NCI-H1694 treated with DMSO at 0.1 percent for 48 hours (cell line): Measurements from ENCODE around the gene GNB5.
"Not testable (repeated sequence)": the region's sequence is repeated elsewhere in the genome, so short reads cannot be mapped to it uniquely, and the experiment has no call there.

Source experiments
- DNase-seq: peaks from one replicate; lab custom pipeline; 2025; lab: John Stamatoyannopoulos, UW

GNB5 gene

DNA sequence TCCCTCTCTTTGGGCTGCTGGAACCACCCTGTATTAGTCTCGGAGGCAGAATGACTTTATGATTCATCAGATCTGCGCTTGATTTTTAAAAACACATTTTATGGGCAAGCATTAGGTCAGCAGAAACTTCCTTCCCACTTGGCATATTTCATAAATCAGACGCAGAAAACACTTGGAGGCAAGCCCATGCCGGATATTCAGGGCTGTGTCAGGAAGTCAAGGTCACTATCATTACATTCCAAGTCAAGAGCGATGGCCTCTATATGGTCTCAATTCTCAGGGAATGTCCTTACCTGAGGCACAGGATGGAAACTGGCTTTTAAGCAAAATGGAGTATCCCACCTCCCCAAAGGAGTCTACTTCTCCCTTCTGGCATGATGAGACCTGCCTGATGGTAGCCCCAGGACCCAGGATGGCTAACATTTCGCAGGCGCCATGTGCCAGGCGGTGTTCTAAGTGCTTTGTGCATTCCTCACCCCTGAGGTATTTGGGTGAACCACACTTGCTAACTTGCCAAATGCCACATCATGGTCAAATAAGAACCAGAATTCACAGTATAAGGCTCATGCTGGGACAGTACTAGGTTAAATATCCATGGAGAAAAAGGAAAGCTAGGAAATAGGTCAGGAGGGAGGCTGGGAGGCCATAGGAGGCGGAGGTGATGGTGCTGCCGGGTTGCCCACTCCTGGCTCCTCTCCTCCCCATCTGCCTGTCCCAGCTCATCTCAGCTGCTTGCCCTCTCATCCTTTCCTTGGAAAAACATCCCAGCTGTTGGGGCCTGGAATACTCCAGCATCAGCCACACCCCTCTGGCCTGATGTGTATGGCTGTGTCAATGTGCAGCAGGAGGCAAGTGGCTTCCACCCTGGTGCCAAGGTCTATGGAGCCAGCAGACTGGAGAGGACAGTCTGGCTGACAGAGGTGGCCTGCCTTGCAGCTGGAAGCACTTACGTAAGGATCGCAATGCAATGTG, 97.4 kb downstream of the GNB5 start:
- DNase-seq = no peak

DNA sequence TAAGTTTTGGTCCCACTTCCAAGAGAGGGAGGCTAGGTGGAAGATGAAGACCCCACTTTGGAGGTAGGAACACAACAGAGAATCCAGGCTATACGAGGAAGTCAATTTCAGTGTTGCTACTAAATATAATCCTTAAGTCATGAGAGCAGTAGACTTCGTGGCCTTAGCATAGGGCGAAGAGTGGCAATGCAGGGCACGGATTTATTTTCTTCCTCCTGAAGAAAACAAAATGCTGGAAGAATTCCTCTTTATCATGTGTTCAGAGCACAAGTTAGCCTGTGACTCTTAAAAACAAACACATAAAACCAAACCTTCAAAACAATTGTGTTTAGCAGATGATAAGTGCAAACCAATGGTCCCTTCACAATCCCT, 98.0 kb downstream of the GNB5 start:
- no peak for DNase-seq

DNA sequence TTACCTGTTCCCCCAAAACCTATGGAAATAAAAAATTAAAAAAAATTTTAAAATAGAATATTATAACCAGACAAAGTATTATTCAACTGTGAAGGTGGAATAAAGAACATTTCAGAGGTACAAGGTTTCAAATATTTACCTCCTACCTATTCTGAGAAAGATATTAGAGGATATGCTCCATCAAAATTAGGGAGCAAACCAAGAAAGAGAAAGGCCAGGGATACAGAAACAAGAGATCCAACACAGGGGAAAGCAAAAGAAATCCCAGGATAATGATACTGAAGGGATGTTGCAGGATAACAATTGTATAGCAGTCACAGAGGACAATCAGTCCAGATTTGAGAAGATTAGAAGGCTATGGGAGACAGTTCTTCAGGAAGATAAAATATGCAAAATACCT, 101.0 kb downstream of the GNB5 start:
- no peak for DNase-seq

DNA sequence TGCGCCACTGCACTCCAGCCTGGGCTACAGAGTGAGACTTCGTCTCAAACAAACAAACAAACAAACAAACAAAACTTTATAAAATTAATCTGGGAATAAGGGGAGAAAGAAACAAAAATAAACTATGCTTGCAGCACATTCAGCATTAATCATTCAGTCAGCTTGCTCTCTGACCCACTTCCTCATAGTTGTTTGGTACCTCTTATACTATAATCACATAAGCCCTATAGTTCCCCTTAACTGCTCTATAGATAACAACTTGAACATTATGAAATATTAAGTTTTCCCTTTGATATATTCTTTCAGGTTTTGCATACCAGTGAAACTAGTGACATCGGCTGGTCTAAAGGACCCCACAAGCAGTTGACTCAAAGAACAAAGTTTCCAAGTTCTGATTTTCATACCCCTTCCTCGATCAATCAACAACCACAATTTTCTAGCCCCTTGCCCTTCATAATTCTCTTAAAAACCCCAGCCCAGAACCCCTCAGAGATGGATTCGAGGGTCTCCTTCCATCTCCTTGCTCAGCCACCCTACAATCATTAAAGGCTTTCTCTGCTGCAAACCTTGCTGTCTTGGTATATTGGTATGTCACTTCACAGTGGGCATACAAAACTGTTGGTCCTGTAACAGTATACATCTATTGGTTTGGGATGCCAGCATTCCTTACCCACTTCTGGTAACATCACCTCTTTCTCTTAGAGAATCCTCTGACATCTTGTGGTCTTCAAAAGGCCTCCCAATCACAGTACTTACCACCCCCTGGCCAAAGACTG, 105.0 kb downstream of the GNB5 start:
- no peak for DNase-seq

DNA sequence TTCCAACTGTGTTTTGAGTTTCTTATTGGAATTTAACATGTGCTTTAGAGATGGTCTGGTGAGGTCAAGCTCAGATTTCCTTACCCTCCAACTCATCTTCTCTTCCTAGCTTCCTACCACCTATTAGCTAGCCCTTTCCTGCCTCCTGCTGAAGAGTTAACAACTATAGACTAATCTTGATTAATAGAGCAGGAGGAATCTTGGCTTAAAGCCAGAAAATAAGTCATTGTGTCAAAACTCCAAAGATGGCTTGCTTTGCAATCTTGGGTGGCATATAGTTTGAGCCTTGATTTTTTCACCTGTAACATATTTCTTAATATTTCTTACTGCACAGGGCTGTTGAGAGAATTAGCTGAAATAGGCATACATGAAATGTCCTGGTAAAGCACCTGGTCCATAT, 105.9 kb downstream of the GNB5 start:
- DNase-seq = no peak

DNA sequence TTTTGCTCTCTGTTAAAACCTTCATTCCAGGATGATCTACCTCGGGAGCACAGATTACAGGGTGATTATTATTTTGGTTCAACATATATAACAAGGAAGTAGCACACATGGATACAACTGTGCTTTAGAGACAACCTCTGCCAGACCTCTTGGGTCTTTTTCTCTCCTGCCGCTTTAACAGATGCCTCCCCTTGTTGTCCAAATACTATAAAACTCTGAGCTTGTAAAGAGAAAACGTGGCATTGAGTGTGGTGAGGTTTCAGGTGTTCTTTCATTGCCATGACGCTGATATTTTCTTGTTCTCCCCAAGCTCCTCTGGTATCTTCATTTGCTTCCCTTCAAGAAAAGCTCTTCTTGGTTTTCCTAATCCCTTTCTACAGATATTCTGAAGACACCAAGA, 107.6 kb downstream of the GNB5 start:
- DNase-seq = no peak

DNA sequence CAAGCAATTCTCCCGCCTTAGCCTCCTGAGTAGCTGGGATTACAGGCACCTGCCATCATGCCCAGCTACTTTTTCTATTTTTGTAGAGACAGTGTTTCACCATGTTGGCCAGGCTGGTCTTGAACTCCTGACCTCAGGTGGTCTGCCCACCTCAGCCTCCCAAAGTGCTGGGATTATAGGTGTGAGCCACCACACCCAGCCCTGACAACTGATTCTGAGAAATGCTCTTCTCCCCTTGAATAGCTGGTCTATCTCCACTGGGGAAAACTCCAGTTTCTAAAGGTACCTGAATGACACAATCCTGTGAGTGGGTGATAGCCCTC, 108.2 kb downstream of the GNB5 start:
- DNase-seq = not testable (repeated sequence)

DNA sequence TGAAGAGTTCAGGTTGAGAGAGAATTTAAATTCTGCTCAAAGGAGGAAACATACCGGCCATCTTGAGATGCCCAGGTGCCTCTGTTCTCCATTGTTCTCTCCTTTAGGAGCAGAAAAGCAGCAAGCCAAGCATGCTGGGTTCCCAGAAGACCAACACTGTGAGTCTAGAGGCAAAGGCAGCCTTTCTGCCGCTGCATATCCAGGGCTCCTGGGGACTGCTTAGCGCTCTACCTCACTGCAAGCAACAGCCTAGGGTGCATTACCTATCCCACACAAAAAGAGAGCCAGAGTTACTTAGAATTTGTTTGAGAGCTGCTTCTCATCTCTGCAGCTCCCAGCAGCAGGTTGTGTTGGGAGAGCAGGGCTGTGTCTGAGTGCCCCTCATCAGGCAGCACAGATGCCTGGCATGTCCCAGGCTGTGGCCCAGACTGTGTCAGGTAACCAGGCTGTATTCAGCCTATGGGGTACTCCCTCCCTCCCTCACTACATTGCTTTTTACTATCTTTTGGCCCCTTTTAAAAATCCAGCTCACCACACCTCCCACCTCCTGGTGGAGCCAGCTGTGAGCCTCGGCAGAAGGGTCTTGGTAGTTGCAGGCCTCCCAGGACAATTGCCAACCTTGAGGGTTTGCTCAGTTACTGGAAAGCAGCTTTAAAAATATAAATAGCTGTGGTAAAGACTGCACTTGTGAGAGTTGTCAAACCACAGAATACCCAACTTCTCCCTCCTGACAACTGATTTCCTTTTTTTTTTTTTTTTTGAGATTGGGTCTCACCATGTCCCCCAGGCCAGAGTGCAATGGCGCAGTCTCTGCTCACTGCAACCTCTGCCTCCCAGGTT, 108.8 kb downstream of the GNB5 start:
- DNase-seq = no peak

DNA sequence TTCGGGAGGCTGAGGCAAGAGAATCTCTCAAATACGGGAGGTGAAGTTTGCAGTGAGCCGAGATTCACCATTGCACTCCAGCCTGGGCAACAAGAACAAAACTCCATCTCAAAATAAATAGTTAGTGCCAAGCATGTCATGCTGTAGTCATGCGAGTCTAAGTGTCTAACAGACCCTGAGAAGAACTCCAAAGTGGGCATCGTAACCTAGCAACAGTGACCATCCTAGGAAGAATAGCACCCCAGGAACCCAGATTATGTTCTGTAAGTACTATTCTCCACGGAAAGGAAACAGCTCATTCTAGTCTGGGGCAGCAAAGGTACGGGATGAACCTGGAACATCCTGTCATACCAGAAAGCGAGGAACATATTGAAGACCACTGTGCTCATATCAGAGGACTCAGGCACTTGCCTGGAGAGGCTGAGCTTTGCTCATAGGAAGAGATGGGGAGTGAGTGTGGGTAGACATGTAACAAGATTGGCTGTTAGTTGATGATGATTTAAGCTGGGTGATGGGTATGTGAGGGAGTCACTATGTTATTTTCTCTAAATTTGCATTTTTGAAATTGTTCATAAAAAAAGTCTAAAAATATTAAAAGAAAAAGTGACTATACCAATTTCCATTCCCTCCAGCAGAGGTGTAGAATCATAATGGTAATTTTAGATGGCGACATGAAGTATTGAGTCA, 110.3 kb downstream of the GNB5 start:
- DNase-seq = no peak

DNA sequence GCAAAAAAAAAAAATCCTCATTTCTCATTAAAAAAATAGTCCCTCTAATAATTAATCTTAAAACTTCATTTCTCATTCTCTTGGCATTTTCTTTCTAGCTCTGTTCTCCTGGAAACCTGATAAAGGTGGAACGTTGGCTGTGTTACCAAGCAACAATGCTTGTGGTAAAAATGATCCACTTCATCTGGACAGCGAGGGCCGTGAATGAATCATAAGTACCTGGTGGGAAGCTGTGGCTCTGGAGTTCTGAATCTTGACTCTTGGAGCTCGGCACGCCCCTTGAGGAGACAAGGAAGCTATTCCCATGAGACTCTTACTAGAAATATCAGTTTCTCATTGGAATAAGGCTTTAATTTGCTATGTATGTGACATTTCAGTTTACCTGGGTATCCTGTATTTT, 111.2 kb downstream of the GNB5 start:
- DNase-seq = no peak

DNA sequence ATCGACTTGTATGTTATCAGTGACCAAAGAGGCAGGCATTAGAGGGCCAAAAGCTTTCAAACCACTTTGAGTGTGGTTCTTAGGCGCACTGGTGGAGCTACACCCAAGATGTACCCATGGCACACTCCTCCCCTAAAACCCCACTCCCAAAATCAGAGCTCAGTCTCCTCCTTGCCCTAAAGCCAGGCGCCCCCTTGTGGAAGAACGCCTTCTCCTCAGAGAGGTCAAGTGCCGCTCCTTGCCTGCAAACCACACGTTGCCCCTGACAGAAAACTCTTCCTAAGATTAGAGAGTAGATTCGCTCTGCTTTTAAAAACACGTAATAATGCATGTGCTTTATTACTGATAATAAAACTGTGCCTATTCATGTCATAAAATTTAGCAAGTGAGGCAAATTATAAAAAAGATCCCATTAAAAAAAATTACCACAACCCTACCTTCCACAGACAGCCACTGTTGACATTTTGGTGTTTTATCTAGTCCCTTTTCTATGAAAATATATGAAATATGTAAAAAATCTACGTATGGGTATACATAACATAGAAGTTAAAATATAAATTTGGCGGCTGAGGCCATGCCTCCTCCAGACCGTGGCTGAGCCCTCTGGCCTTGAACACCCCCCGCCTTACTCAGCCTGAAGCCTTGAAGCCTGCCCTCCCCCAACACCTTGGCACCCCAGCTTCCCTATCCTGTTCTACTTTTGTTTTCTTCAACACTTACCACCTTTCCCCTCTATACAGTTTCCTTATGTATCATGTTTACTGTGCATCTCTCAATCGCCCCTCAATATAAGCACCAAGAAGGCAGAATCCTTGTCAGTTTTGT, 112.1 kb downstream of the GNB5 start:
- peak; percentile 17 for DNase-seq

DNA sequence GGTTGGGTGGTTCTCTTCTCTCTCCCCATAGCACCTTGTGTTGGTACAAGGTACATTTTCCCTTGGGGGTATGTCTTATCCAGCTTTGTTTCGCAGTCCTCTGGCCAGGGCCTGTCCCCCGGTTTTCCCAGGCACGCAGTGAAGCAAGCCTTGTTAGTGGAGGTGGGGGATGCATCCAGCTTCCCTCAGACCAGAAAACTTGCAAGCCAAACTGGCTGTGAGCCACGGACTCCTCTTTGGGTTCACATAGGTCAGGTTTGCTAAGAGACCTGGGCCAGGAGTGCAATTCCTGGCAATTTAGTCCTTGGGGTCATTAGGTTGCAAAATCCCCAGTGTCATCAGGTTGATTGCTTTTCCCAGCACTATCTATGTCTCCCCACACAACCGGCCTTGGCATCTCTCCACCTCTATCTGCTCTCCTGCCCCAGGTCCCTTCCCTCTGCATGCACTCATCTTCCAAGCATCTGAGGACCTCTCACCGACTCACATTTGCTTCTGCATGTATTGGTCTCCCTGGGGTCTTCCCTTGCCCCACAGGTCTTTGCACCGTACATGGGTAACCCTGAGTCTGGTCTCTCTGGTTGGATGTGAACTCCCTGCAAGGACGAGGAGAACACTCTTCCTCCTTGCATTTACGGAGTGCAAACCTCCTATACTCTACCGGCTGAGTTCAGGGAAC, 112.9 kb downstream of the GNB5 start:
- DNase-seq = no peak

DNA sequence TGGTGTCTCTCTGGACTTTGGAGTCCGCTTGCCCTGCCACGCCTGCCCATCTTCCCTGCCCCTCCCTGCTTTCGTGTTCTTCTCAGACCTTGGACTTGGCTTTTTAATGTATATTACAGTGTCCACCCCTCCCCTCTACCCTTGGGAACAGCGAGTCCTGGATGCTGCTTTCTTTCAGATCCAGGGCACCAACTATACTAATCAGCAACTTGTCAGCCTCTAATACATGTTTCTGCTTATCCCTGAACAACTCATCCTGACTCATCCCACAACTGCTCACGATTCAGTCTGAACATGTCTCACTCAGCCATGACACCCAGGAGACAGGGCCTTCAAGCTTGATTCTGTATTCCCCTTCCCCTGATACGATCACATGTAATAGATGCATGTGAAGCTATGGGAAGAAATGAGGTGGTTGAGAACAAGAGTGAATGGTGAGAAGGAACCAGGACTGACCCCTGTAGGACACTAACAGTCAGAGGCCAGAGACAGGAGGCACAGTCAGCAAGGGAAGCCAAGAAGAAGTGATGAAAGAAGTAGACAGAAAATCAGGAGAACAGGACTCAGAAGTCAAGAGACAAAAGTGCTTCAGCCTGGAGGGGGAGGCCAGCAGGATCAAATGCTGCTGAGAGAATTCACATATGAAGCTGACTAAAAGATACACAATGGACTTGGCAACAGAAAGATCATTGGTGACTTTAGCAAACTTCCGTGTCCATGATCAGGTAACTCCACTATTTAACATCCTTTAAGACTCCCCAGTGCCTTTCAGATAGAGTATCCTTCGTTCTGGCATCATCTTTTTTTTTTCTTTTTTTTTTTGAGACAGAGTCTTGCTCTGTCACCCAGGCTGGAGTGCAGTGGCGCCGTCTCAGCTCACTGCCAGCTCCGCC, 114.1 kb downstream of the GNB5 start:
- DNase-seq = no peak

DNA sequence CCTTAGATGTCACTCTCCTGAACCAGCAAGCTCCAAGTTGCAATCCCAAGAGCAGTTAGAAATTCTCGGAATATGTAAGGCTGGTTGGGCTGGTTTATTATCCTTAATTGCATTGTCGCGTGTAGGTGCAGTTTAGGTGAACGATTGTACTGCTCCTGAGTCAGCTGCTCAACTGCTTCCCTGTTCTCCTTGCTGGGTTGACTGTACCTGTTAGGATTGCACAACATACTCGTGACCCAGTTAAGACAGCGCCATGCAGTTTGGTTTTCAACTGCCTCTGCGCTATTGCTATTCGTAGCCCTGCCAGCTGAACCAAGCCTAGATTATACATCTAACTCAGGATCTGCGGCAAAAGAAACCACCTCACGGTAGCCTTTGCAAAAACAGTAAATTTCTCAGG, 119.6 kb downstream of the GNB5 start:
- DNase-seq = no peak

DNA sequence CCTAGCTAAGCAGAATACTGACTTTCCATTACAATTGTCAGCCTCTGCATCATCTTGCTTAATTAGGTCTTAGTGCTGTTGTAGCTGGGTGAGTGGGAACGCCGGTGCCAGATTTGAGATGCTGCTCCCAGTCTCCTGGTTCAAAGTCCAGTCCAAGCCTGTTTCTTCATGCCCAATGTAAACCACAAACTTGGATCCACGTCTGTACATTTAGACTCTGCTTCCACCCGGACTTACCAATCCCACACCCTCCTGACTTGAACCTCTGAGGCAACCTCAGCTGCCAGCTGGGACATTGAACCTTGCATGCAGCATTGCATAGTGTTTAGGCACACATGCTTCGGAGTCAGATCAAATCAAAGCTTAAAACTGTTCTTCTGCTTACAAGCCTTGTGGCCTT, 121.6 kb downstream of the GNB5 start:
- no peak for DNase-seq

DNA sequence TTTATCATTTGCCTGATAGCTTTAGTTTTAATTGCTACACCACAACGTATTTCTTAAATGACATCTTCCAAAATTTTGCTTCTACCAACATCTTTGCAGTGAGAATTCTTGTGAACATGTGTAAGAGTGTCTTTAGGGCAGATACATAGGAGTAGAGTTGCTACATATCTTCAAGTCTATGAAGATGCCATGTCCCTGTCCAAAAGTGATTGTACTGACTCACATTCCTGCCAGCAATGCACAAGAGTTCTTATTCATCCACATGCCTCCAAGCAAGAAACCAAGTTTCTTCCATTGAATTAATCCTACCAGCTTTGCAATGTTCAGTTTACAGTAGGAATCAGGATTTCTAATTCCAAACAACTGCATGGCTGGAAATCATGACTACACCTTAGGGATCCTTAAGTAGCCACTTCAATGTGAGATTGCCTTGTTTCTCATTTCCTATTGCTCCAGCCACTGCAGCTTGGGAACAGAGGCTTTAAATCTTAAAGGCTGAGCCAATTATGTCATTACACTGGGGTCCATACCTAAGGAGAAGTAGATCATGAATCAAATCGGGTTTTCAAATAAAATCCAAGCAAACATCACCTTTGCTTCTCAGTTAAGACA, 123.1 kb downstream of the GNB5 start:
- DNase-seq = no peak

DNA sequence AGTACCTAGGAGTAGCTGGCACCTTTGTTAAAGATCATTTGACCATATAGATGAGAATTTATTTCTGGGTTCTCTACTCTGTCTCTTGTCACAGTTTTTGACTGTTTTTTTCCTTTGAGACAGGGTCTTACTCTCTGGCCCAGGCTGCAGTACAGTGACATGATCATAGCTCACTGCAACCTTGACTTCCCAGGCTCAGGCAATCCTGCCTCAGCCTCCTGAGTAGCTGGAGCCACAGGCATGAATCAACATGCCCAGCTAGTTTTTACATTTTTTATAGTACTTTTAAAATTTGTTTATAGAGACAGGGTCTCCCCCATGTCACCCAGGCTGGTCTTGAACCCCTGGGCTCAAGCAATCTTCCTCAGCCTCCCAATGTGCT, 123.7 kb downstream of the GNB5 start:
- DNase-seq = no peak

DNA sequence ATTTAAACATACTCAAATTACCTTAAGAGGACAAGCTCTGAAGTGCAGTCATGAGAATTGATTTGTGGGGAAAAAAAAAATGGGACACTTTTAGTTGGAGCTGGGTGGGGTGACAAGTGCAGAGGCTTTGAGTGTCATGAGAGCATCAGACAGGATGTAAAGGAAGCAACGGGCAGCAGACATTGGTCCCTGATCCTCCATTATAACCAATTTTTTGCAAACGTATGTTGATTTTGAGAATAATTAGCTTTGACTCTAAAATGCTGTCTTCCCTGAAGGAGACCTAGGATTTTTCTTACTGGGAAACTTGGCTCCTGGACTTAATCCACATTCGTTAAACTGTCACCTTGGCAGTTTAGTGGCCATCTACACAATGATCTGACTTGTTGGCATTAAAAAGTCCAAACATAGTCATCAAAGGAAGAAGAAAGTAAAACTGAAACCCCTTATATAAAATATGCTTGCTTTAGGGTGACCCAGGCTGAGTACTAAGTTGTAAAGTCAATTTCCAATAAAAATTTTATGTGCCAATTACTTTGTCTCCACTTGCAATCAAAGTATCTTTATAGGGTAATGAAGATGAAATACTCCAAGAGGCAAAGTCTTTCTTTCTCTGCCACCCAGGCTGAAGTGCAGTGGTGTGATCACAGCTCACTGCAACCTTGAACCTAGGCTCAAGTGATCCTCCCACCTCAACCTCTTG, 124.2 kb downstream of the GNB5 start:
- DNase-seq = no peak
